WERI-Rb-1 (cell line): ENCODE data around the gene FAM78B.

Experiments used
- DNase-seq: peaks from one replicate; pipeline ENCODE4 v3.0.0-alpha.2; 2020
- H3K27ac ChIP-seq: fragments of 250-450 bp; sonication (Bioruptor Pico); 2 replicates; pipeline ENCODE4 v1.5.1; 2020; ENCODE audit warnings: mild to moderate bottlenecking, moderate library complexity
- H3K27me3 ChIP-seq: fragments of 250-450 bp; sonication (Bioruptor Pico); 2 replicates; pipeline ENCODE4 v1.5.1; 2021; ENCODE audit warnings: mild to moderate bottlenecking, low read depth, moderate library complexity; ENCODE audit not compliant: insufficient read depth, severe bottlenecking
- H3K36me3 ChIP-seq: fragments of 250-450 bp; sonication (Bioruptor Pico); 2 replicates; pipeline ENCODE4 v1.5.1; 2020; ENCODE audit warnings: mild to moderate bottlenecking, moderate library complexity
- H3K4me3 ChIP-seq: 2 replicates; pipeline ENCODE4 v1.5.1; 2011; ENCODE audit warnings: low read depth, mild to moderate bottlenecking, control low read depth, low read length
- H3K9me3 ChIP-seq: fragments of 250-450 bp; sonication (Bioruptor Pico); 2 replicates; pipeline ENCODE4 v1.5.1; 2021; ENCODE audit warnings: mild to moderate bottlenecking, moderate library complexity; ENCODE audit not compliant: severe bottlenecking
- CTCF ChIP-seq: IDR thresholded peaks from 2 replicates; pipeline ENCODE4 v1.5.1; 2011; ENCODE audit warnings: low read depth, mild to moderate bottlenecking, control low read depth, inconsistent platforms, low read length

FAM78B gene

GRCh38 chr1:166170075-166170474 lies 3.3 kb upstream of the FAM78B start:
- no peak for TF ChIP-seq CTCF
- H3K36me3 ChIP-seq = no peaks in the 10 kb centered on the region
- H3K4me3 ChIP-seq = no peak overlapping the region
- DNase-seq = no peak
- H3K27ac ChIP-seq = no peak overlapping the region
- H3K9me3 ChIP-seq = no peaks in the 10 kb centered on the region
- H3K27me3 ChIP-seq = peaks cover 2% of the 10 kb centered on the region

- no peak for TF ChIP-seq CTCF
- no peaks in the 10 kb centered on the region for H3K36me3 ChIP-seq
- H3K27ac ChIP-seq = no peak overlapping the region
- peaks cover 2% of the 10 kb centered on the region for H3K27me3 ChIP-seq
- H3K9me3 ChIP-seq = no peaks in the 10 kb centered on the region
- no peak overlapping the region for H3K4me3 ChIP-seq
- DNase-seq = no peak
These were observed 2.4 kb upstream of the FAM78B start for GRCh38 chr1:166169182-166169581.

- H3K27ac ChIP-seq = 0 out of 2 replicates have a peak overlapping the region, but pooled peaks have one; percentile 24
These were observed 748 bp upstream of the FAM78B start for GRCh38 chr1:166167572-166167925.

GRCh38 chr1:166166329-166166697 lies 488 bp downstream of the FAM78B start:
- no peaks in the 10 kb centered on the region for H3K36me3 ChIP-seq
- peak overlapping the region; percentile 50 for H3K4me3 ChIP-seq
- no peak overlapping the region for H3K27ac ChIP-seq
- H3K27me3 ChIP-seq = peaks cover 2% of the 10 kb centered on the region
- no peak for TF ChIP-seq CTCF
- DNase-seq = no peak
- no peaks in the 10 kb centered on the region for H3K9me3 ChIP-seq

More at GRCh38 chr1:166167572-166167925, 748 bp upstream of the FAM78B start:
- H3K27me3 ChIP-seq = peaks cover 2% of the 10 kb centered on the region
- H3K36me3 ChIP-seq = no peaks in the 10 kb centered on the region
- no peak for TF ChIP-seq CTCF
- DNase-seq = no peak
- peak overlapping the region; percentile 50 for H3K4me3 ChIP-seq
- H3K9me3 ChIP-seq = no peaks in the 10 kb centered on the region

- Histone ChIP-seq H3K27me3 (peaks cover 2% of the 10 kb centered on the region), H3K36me3 (no peaks in the 10 kb centered on the region), H3K27ac (no peak overlapping the region), H3K9me3 (no peaks in the 10 kb centered on the region), H3K4me3 (peak overlapping the region; percentile 50)
- TF ChIP-seq CTCF = no peak
- DNase-seq = peak; percentile 14
These were observed 1.0 kb downstream of the FAM78B start for GRCh38 chr1:166165661-166166328.
